MM.1S (cell line): ENCODE data around the gene ARPC2.

Experiments used
- DNase-seq: peaks from one replicate; pipeline ENCODE4 v3.0.0-alpha.2; 2015
- H2AFZ ChIP-seq: fragments of 300-600 bp; sonication (generic); 2 replicates; pipeline ENCODE4 v1.6.0; 2016; ENCODE audit warnings: antibody characterized with exemption, low read length
- H3F3A ChIP-seq: fragments of 300-600 bp; sonication (generic); 2 replicates; pipeline ENCODE4 v1.6.1; 2016; ENCODE audit warnings: mild to moderate bottlenecking, antibody characterized with exemption, low read length, moderate library complexity, mixed read lengths; ENCODE audit not compliant: insufficient read depth
- H3K27ac ChIP-seq: fragments of 300-600 bp; sonication (generic); 2 replicates; pipeline ENCODE4 v1.5.1; 2016; ENCODE audit warnings: mild to moderate bottlenecking, low read length
- H3K27me3 ChIP-seq: fragments of 300-600 bp; sonication (generic); replicated peaks from 2 replicates; pipeline ENCODE4 v1.6.0; 2016; ENCODE audit warnings: low read length; ENCODE audit not compliant: insufficient read depth
- H3K36me3 ChIP-seq: fragments of 300-600 bp; sonication (generic); replicated peaks from 2 replicates; pipeline ENCODE4 v1.6.1; 2016; ENCODE audit warnings: mild to moderate bottlenecking, low read length, mixed read lengths; ENCODE audit not compliant: insufficient read depth
- H3K4me1 ChIP-seq: fragments of 300-600 bp; sonication (generic); 2 replicates; pipeline ENCODE4 v1.6.1; 2016; ENCODE audit warnings: low read length, mixed read lengths
- H3K4me2 ChIP-seq: fragments of 300-600 bp; sonication (generic); 2 replicates; pipeline ENCODE4 v1.6.0; 2016; ENCODE audit warnings: low read depth, low read length
- H3K4me3 ChIP-seq: fragments of 300-600 bp; sonication (generic); 2 replicates; pipeline ENCODE4 v1.5.1; 2016; ENCODE audit warnings: low read length, mixed read lengths
- H3K79me2 ChIP-seq: fragments of 300-600 bp; sonication (generic); 2 replicates; pipeline ENCODE4 v1.6.1; 2016; ENCODE audit warnings: mixed run types, low read length, mixed read lengths
- H3K9ac ChIP-seq: fragments of 300-600 bp; sonication (generic); 2 replicates; pipeline ENCODE4 v1.6.1; 2016; ENCODE audit warnings: low read length, mixed read lengths
- H3K9me2 ChIP-seq: fragments of 300-600 bp; sonication (generic); replicated peaks from 2 replicates; pipeline ENCODE4 v1.6.1; 2016; ENCODE audit warnings: mild to moderate bottlenecking, low read length, mixed read lengths; ENCODE audit not compliant: insufficient read depth
- H3K9me3 ChIP-seq: fragments of 300-600 bp; sonication (generic); replicated peaks from 2 replicates; pipeline ENCODE4 v1.6.1; 2016; ENCODE audit warnings: mild to moderate bottlenecking, low read length, mixed read lengths; ENCODE audit not compliant: insufficient read depth
- H4K20me1 ChIP-seq: fragments of 300-600 bp; sonication (generic); 2 replicates; pipeline ENCODE4 v1.6.1; 2016; ENCODE audit warnings: mild to moderate bottlenecking, low read length, moderate library complexity, mixed read lengths; ENCODE audit not compliant: insufficient read depth
- EZH2 ChIP-seq: fragments of 300-600 bp; sonication (generic); optimal IDR thresholded peaks from 2 replicates; pipeline ENCODE3; 2017; ENCODE audit warnings: low read depth, mild to moderate bottlenecking, antibody characterized with exemption, low read length, mixed read lengths
- EZH2phosphoT487 ChIP-seq: fragments of 300-600 bp; sonication (generic); IDR thresholded peaks from 2 replicates; pipeline ENCODE4 v1.6.1; 2018; ENCODE audit warnings: antibody characterized with exemption, low read length
- TF ChIP-seq, protein P1 (sequence below): fragments of 300-600 bp; sonication (generic); IDR thresholded peaks from 2 replicates; pipeline ENCODE4 v1.5.1; 2016; ENCODE audit warnings: antibody characterized with exemption, low read length, mixed read lengths

The ARPC2 gene

DNA sequence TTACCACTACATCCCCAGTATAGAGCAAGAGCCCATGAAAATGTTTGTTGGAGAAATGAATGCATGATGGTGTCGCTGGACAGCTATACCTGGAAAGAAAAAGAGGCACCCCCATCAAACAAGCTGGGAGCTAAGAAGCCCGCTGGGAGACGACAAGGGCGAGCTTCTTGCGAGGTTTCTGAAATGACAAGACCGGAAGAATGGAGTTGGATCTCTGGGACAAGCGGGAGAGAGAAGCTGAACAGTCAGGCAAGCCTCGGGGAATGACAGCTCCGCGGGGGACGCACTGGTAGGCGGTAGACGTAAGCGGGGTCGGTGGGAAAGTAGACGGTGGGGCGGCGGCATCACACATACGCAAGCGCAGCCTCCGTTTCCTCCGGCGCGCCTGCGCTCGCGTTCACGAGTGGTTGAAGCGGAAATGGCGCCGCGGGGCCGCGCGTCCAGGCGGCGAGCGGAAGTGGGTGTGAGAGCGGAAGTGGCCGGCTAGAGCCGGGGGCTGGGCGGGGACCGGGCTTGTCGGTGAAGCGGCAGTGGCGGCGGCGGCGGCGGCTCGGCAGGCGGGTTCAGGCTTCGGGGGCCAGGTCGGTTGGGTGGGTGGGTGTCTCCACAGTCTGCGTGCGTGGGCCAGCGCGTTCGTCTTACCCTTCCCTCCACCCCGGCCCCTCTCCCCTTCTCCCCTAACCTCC is at the start of gene ARPC2:
Gene ARPC2 (plus strand): TSS at position 516 of the 686 bp plus-strand sequence. CDS start 282 bp downstream, outside the sequence.
- H3K4me3 ChIP-seq, result peak within 1 kb of the TSS; percentile 94
- no peaks in the 10 kb centered on the region for H3K9me3 ChIP-seq
- DNase-seq, result peak; percentile 94
- H4K20me1 ChIP-seq, result peaks cover 4% of the 10 kb centered on the region; the same call in 1 of the 2 replicates
- H3K27ac ChIP-seq, result peak within 1 kb of the TSS; percentile 85
- peaks cover 52% of the 10 kb centered on the region for H3F3A ChIP-seq
- H3K79me2 ChIP-seq, result peaks cover 56% of the 10 kb centered on the region
- TF ChIP-seq EZH2phosphoT487, result no peak
- H3K9me2 ChIP-seq, result no peaks in the 10 kb centered on the region
- H2AFZ ChIP-seq, result peak within 1 kb of the TSS; percentile 98
- H3K9ac ChIP-seq, result peak within 1 kb of the TSS; percentile 92
- H3K36me3 ChIP-seq, result peaks cover 10% of the 10 kb centered on the region; the same call in 1 of the 2 replicates
- peaks cover 20% of the 10 kb centered on the region for H3K4me1 ChIP-seq
- H3K27me3 ChIP-seq, result no peaks in the 10 kb centered on the region
- H3K4me2 ChIP-seq, result peak within 1 kb of the TSS; percentile 88

DNA sequence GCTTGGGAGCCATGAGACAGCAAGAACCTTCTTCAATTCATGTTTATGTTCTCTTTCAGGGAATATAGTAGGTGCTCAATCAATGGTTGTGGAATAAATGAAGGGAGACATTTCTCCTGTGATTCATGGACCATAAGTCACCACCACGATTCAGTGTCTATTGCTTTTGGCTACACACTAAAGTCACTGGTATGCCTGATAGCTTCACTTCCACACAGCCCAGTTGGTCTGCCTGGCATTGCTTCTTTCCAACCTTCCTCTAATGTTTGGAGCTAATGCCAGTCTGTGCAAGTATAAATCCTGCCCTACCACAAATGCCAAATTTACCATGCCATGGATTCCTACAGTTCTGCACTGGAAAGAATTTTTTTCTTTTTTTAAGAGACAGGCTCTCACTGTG is 49.0 kb upstream of the ARPC2 start:
- Histone ChIP-seq H4K20me1 (no peaks in the 10 kb centered on the region), H3K9me2 (no peaks in the 10 kb centered on the region), H3K27ac (no peak overlapping the region), H3K27me3 (no peaks in the 10 kb centered on the region), H2AFZ (no peak overlapping the region), H3K9me3 (no peaks in the 10 kb centered on the region), H3K4me3 (no peak overlapping the region), H3K79me2 (no peaks in the 10 kb centered on the region), H3K4me2 (no peak overlapping the region), H3K4me1 (peaks cover 9% of the 10 kb centered on the region), H3K36me3 (no peaks in the 10 kb centered on the region), H3F3A (no peaks in the 10 kb centered on the region), H3K9ac (no peak overlapping the region)
- TF ChIP-seq EZH2 (no peak), EZH2phosphoT487 (no peak)
- TF ChIP-seq, protein P1, sequence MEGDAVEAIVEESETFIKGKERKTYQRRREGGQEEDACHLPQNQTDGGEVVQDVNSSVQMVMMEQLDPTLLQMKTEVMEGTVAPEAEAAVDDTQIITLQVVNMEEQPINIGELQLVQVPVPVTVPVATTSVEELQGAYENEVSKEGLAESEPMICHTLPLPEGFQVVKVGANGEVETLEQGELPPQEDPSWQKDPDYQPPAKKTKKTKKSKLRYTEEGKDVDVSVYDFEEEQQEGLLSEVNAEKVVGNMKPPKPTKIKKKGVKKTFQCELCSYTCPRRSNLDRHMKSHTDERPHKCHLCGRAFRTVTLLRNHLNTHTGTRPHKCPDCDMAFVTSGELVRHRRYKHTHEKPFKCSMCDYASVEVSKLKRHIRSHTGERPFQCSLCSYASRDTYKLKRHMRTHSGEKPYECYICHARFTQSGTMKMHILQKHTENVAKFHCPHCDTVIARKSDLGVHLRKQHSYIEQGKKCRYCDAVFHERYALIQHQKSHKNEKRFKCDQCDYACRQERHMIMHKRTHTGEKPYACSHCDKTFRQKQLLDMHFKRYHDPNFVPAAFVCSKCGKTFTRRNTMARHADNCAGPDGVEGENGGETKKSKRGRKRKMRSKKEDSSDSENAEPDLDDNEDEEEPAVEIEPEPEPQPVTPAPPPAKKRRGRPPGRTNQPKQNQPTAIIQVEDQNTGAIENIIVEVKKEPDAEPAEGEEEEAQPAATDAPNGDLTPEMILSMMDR, result no peak
- no peak for DNase-seq

GRCh38 chr2:218168635-218169462 is 48.1 kb upstream of the ARPC2 start:
- Histone ChIP-seq H3K9me3 (no peaks in the 10 kb centered on the region), H3K4me1 (peaks cover 9% of the 10 kb centered on the region), H3K79me2 (no peaks in the 10 kb centered on the region), H3K27me3 (no peaks in the 10 kb centered on the region), H3K4me3 (no peak overlapping the region), H2AFZ (no peak overlapping the region), H3K9ac (no peak overlapping the region), H3K9me2 (no peaks in the 10 kb centered on the region), H3K27ac (no peak overlapping the region), H3K4me2 (no peak overlapping the region), H4K20me1 (no peaks in the 10 kb centered on the region), H3K36me3 (no peaks in the 10 kb centered on the region), H3F3A (no peaks in the 10 kb centered on the region)
- peak; percentile 62 for DNase-seq
- no peak for TF ChIP-seq EZH2
- TF ChIP-seq, protein P1, result peak; percentile 81
- TF ChIP-seq EZH2phosphoT487, result no peak
